Sigmoid colon (tissue), 3 donors: ENCODE data around the gene ZNF585A.

ENCODE experiments used
- POLR2A ChIP-seq, 2 donors: fragments of 450-650 bp; IDR thresholded peaks; one replicate each; pipeline ENCODE4 v1.6.1; 2016; ENCODE audit warnings: antibody characterized with exemption in 2 of 2, mild to moderate bottlenecking in 2 of 2, moderate library complexity in 2 of 2
- TF ChIP-seq, protein P1 (sequence below), 4 experiments: fragments of 450-650 bp in 3 of 4; fragments of 200-600 bp in 1 of 4; IDR thresholded peaks; one replicate each; pipeline ENCODE4 v1.5.1; 2016 to 2019; ENCODE audit warnings: antibody characterized with exemption in 4 of 4, mild to moderate bottlenecking in 3 of 4, moderate library complexity in 2 of 4

DNA sequence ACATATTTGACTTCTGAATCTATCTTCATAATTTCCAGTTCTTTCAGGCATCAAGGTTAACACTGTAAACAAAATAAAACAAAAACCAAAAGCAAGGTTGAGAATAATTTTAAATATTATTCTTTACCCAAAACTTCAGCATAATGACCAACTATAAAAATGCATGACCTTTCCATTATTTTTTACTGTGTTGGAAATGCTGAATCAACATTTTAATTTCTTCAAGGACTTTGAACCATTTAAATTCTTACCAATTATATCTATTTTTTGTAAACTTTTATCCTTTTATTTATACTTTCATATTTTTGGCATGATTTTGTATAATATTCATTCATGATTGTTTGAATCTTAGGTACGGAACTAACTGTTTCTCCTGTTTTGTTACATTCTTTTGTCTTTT lies 6.9 kb downstream of the ZNF585A start:
- TF ChIP-seq, protein P1, sequence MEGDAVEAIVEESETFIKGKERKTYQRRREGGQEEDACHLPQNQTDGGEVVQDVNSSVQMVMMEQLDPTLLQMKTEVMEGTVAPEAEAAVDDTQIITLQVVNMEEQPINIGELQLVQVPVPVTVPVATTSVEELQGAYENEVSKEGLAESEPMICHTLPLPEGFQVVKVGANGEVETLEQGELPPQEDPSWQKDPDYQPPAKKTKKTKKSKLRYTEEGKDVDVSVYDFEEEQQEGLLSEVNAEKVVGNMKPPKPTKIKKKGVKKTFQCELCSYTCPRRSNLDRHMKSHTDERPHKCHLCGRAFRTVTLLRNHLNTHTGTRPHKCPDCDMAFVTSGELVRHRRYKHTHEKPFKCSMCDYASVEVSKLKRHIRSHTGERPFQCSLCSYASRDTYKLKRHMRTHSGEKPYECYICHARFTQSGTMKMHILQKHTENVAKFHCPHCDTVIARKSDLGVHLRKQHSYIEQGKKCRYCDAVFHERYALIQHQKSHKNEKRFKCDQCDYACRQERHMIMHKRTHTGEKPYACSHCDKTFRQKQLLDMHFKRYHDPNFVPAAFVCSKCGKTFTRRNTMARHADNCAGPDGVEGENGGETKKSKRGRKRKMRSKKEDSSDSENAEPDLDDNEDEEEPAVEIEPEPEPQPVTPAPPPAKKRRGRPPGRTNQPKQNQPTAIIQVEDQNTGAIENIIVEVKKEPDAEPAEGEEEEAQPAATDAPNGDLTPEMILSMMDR (IDR thresholded peaks at IDR 0.05): no peak
- no peak for TF ChIP-seq POLR2A (IDR thresholded peaks at IDR 0.05)
